Measurements from ENCODE around the gene EPYC.

GRCh38 chr12:90999527-90999926, 5.2 kb downstream of the EPYC start:
- no peak for TF ChIP-seq CTCF (conservative IDR thresholded peaks at IDR 0.05; ENCODE audit: low read depth, low read length)
- no peak for TF ChIP-seq EZH2 (IDR thresholded peaks at IDR 0.05; ENCODE audit: borderline replicate concordance, low read depth, low read length, poor library complexity, severe bottlenecking)
